ENCODE measurements around the gene C17orf67.

Gene C17orf67

DNA sequence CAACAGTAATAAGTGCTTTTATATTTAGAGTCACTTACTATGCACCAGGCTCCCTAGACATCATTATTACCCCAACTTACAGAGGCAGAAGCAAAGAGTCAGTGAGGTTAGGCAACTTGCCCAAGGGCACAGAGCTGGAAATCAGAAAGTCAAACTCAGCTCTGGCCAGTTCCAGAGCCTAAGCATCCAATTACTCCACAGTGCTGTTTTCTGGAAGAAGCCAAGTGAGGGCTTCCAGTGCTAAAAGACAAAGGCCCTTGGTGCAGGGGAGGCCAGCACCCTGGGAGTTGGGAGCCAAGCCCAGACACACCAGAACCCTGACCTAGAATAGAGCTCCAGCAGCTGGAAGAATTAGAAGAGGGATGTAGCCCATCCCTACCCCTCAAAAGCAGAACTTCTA, 40.2 kb downstream of the C17orf67 start:
- ChIA-PET CTCF (interaction anchor here (1.2 to 4.1 kb wide), 3 partner anchors 13 to 26 kb away, joined by 3 to 21 read pairs (median 9); no protein-coding TSS in a partner anchor), POLR2A (no interaction called here)
- no peak overlapping the region for H3K4me3 ChIP-seq (ENCODE audit: low read depth, low read length)
- DNase-seq (ENCODE audit: low read depth, low spot score) = no peak
- TF ChIP-seq, protein P1, sequence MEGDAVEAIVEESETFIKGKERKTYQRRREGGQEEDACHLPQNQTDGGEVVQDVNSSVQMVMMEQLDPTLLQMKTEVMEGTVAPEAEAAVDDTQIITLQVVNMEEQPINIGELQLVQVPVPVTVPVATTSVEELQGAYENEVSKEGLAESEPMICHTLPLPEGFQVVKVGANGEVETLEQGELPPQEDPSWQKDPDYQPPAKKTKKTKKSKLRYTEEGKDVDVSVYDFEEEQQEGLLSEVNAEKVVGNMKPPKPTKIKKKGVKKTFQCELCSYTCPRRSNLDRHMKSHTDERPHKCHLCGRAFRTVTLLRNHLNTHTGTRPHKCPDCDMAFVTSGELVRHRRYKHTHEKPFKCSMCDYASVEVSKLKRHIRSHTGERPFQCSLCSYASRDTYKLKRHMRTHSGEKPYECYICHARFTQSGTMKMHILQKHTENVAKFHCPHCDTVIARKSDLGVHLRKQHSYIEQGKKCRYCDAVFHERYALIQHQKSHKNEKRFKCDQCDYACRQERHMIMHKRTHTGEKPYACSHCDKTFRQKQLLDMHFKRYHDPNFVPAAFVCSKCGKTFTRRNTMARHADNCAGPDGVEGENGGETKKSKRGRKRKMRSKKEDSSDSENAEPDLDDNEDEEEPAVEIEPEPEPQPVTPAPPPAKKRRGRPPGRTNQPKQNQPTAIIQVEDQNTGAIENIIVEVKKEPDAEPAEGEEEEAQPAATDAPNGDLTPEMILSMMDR (IDR thresholded peaks at IDR 0.05; ENCODE audit: insufficient read depth, low read length, missing control alignments) = no peak

DNA sequence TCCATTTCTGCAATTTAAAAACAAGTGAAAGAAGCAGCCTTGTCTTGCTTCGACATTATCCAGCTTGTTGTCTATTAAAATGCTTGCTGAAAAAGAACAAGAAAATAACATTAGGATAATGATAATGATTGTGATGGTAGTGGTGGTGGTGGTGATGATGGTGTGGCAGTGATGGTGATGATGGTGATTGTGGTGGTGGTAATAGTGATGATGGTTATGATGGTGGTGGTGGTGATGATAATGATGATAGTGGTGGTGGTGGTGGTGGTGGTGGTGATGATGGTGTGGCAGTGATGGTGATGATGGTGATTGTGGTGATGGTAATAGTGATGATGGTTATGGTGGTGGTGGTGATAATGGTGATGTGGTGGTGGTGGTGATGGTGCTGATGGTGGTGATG, 41.5 kb downstream of the C17orf67 start:
- ChIA-PET POLR2A (no interaction called here), CTCF (interaction anchor here (2.2 to 5.1 kb wide), 2 partner anchors 11 to 27 kb away, joined by 11 to 32 read pairs; no protein-coding TSS in a partner anchor)
- DNase-seq (ENCODE audit: low read depth, low spot score) = no peak
- TF ChIP-seq, protein P1 (IDR thresholded peaks at IDR 0.05; ENCODE audit: insufficient read depth, low read length, missing control alignments) = no peak
- no peak overlapping the region for H3K4me3 ChIP-seq (ENCODE audit: low read depth, low read length)

- peak; percentile 64 for DNase-seq (ENCODE audit: low read depth, low spot score)
- H3K4me3 ChIP-seq (ENCODE audit: low read depth, low read length) = no peak overlapping the region
- TF ChIP-seq, protein P1 (IDR thresholded peaks at IDR 0.05; ENCODE audit: insufficient read depth, low read length, missing control alignments) = no peak
- POLR2A ChIA-PET = no interaction called here
- CTCF ChIA-PET = interaction anchor here (0.8 to 8.2 kb wide), 6 partner anchors 6 to 152 kb away, joined by 3 to 110 read pairs (median 4); no protein-coding TSS in a partner anchor
Measured at GRCh38 chr17:56786989-56787482, 46.7 kb downstream of the C17orf67 start.

GRCh38 chr17:56785997-56786680, 47.6 kb downstream of the C17orf67 start:
- ChIA-PET CTCF (interaction anchor here (0.8 to 8.2 kb wide), 6 partner anchors 18 to 153 kb away, joined by 3 to 110 read pairs (median 3); no protein-coding TSS in a partner anchor), POLR2A (no interaction called here)
- TF ChIP-seq, protein P1 (IDR thresholded peaks at IDR 0.05; ENCODE audit: insufficient read depth, low read length, missing control alignments) = no peak
- no peak for DNase-seq (ENCODE audit: low read depth, low spot score)
- H3K4me3 ChIP-seq (ENCODE audit: low read depth, low read length) = no peak overlapping the region

GRCh38 chr17:56785405-56785804, 48.3 kb downstream of the C17orf67 start:
- TF ChIP-seq, protein P1 (IDR thresholded peaks at IDR 0.05; ENCODE audit: insufficient read depth, low read length, missing control alignments) = no peak
- no peak overlapping the region for H3K4me3 ChIP-seq (ENCODE audit: low read depth, low read length)
- POLR2A ChIA-PET = no interaction called here
- CTCF ChIA-PET = interaction anchor here (0.8 to 8.2 kb wide), 6 partner anchors 11 to 193 kb away, joined by 3 to 110 read pairs (median 6); no protein-coding TSS in a partner anchor
- no peak for DNase-seq (ENCODE audit: low read depth, low spot score)

DNA sequence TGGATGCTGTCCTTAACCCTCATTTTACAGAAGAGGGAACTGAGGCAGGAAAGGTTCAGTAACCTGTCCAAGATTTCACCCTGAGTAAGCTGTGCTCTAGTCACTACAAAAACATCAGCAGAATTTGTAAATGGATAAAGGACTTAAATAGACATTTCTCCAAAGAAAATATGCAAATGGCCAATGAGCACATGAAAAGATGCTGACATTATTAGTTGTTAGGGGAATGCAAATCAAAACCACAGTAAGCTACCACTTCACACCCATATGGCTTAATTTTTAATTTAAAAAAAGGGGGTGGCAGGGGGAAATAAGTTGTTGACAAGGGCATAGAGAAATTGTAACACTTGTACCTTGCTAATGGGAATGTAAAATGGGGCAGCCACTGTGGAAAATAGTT, 51.4 kb downstream of the C17orf67 start:
- H3K4me3 ChIP-seq (ENCODE audit: low read depth, low read length) = no peak overlapping the region
- CTCF ChIA-PET = interaction anchor here (1.0 to 8.2 kb wide), 13 partner anchors 7 to 281 kb away, joined by 3 to 110 read pairs (median 4); partner anchors contain the start of gene NOG
- POLR2A ChIA-PET = no interaction called here
- TF ChIP-seq, protein P1 (IDR thresholded peaks at IDR 0.05; ENCODE audit: insufficient read depth, low read length, missing control alignments) = no peak
- no peak for DNase-seq (ENCODE audit: low read depth, low spot score)
